ENCODE data around the gene FBXL2.

Gene FBXL2

DNA sequence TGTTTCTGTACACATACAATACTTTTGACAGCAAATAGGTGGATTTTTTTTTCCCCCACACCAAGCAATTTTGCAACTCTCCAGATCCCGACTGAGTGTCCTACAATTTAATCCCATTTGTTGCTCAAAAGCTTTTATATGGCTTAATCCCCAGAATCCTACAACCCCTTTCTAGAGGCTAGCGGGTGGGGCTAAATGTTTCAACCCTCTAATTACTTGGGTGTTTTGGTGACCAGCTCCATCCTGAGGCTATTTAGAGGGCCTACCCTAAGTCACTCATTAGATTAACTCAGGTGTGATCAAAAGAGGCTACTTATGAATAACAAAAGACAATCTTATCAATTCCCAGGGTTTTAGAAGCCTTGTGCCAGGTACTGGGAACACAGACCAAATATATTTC, 21.0 kb upstream of the FBXL2 start:
- DNase-seq (ENCODE audit: low read depth) = no peak
- TF ChIP-seq, protein P1, sequence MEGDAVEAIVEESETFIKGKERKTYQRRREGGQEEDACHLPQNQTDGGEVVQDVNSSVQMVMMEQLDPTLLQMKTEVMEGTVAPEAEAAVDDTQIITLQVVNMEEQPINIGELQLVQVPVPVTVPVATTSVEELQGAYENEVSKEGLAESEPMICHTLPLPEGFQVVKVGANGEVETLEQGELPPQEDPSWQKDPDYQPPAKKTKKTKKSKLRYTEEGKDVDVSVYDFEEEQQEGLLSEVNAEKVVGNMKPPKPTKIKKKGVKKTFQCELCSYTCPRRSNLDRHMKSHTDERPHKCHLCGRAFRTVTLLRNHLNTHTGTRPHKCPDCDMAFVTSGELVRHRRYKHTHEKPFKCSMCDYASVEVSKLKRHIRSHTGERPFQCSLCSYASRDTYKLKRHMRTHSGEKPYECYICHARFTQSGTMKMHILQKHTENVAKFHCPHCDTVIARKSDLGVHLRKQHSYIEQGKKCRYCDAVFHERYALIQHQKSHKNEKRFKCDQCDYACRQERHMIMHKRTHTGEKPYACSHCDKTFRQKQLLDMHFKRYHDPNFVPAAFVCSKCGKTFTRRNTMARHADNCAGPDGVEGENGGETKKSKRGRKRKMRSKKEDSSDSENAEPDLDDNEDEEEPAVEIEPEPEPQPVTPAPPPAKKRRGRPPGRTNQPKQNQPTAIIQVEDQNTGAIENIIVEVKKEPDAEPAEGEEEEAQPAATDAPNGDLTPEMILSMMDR (IDR thresholded peaks at IDR 0.05; ENCODE audit: low read depth, low read length) = no peak
- TF ChIP-seq MAX (IDR thresholded peaks at IDR 0.05; ENCODE audit: low read depth, low read length) (no peak), POLR2A (IDR thresholded peaks at IDR 0.05; ENCODE audit: extremely low read depth, insufficient read length) (no peak), MYC (IDR thresholded peaks at IDR 0.05; ENCODE audit: low read depth, low read length) (no peak)
- no peak overlapping the region for H3K4me3 ChIP-seq (ENCODE audit: low read depth, low read length)

GRCh38 chr3:33260104-33260503, 17.1 kb upstream of the FBXL2 start:
- TF ChIP-seq, protein P1 (IDR thresholded peaks at IDR 0.05; ENCODE audit: low read depth, low read length) = no peak
- TF ChIP-seq MAX (IDR thresholded peaks at IDR 0.05; ENCODE audit: low read depth, low read length) (no peak), MYC (IDR thresholded peaks at IDR 0.05; ENCODE audit: low read depth, low read length) (no peak), POLR2A (IDR thresholded peaks at IDR 0.05; ENCODE audit: extremely low read depth, insufficient read length) (no peak)
- H3K4me3 ChIP-seq (ENCODE audit: low read depth, low read length) = no peak overlapping the region
- DNase-seq (ENCODE audit: low read depth) = no peak

DNA sequence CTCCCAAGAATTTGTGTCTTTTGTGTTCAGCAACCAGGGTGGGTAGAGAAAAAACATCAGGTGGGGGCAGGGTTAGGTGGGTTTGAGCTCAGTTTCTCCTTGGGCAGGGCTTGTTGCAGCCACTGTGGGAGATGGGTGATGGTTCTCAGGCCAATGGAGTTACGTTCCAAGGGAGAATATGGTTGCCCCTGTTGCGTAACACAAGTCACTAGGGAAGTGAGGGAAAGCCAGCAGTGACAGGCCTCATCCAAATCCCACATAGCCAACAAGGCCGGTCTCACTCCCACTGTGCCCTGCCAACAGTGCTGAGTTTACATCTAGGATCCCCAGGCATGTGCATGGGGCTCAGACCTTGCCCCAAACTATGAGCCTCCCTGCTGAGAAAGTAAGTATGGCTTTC, 7.9 kb upstream of the FBXL2 start:
- DNase-seq (ENCODE audit: low read depth) = no peak
- TF ChIP-seq, protein P1 (IDR thresholded peaks at IDR 0.05; ENCODE audit: low read depth, low read length) = no peak

GRCh38 chr3:33271324-33271723, 5.9 kb upstream of the FBXL2 start:
- no peak for DNase-seq (ENCODE audit: low read depth)
- no peak overlapping the region for H3K4me3 ChIP-seq (ENCODE audit: low read depth, low read length)
- TF ChIP-seq POLR2A (IDR thresholded peaks at IDR 0.05; ENCODE audit: extremely low read depth, insufficient read length) (no peak), MAX (IDR thresholded peaks at IDR 0.05; ENCODE audit: low read depth, low read length) (no peak), MYC (IDR thresholded peaks at IDR 0.05; ENCODE audit: low read depth, low read length) (no peak)
- TF ChIP-seq, protein P1 (IDR thresholded peaks at IDR 0.05; ENCODE audit: low read depth, low read length) = no peak

More for the DNA sequence above, 7.9 kb upstream of the FBXL2 start:
- H3K4me3 ChIP-seq (ENCODE audit: low read depth, low read length) = no peak overlapping the region

DNA sequence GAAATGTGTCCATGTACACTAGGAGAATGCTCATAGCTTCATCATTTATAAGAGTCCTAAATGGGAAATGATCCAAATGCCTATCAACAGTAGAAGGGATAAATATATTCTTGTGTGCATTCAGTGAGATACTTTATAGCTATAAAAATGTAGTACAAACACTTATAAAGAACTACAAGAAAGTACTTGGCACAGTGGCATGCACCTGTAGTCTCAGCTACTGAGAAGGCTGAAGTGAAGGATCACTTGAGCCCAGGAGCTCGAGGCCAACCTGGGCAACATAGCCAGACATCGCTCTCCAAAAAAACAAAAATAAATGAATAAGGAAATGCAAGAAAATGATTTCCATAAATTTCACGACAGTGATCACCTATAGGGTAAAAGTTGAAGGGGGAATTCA, 3.6 kb upstream of the FBXL2 start:
- no peak for TF ChIP-seq MAX (IDR thresholded peaks at IDR 0.05; ENCODE audit: low read depth, low read length)
- TF ChIP-seq, protein P1 (IDR thresholded peaks at IDR 0.05; ENCODE audit: low read depth, low read length) = no peak
- no peak for TF ChIP-seq MYC (IDR thresholded peaks at IDR 0.05; ENCODE audit: low read depth, low read length)
- TF ChIP-seq POLR2A (IDR thresholded peaks at IDR 0.05; ENCODE audit: extremely low read depth, insufficient read length) = no peak
- H3K4me3 ChIP-seq (ENCODE audit: low read depth, low read length) = no peak overlapping the region
- DNase-seq (ENCODE audit: low read depth) = no peak

DNA sequence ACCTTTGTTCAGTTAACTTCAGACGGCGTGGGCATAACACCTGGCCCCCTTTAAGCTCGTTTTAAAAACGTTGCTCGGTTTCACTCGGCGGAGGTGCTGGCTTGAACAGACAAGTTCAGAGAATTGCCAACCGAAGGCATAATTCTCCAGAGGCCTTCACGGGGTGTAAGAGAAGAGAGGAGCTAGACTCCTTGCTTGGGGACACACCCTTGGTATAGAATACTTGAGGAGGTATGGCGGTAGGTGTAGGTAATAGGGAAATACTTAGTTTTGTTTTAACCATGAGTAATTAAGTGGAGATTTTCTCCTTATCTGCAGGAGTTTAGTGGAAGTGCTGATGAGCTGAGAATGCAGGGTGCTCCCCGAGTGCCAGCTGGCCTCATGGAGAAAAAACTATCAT, 921 bp downstream of the FBXL2 start:
- H3K4me3 ChIP-seq (ENCODE audit: low read depth, low read length) = no peak overlapping the region
- TF ChIP-seq, protein P1 (IDR thresholded peaks at IDR 0.05; ENCODE audit: low read depth, low read length) = no peak
- TF ChIP-seq POLR2A (IDR thresholded peaks at IDR 0.05; ENCODE audit: extremely low read depth, insufficient read length) (no peak), MYC (IDR thresholded peaks at IDR 0.05; ENCODE audit: low read depth, low read length) (no peak), MAX (IDR thresholded peaks at IDR 0.05; ENCODE audit: low read depth, low read length) (no peak)
- no peak for DNase-seq (ENCODE audit: low read depth)

Data from NB4 (cell line).